Rectal smooth muscle tissue (tissue), 1 donor: ENCODE results near the gene ALDH1B1.

ENCODE experiments used
- H3K27ac ChIP-seq: one replicate; pipeline ENCODE4 v1.7.0; 2013; ENCODE audit warnings: low read depth, low read length, inconsistent platforms
- H3K27me3 ChIP-seq: one replicate; pipeline ENCODE4 v1.7.0; 2013; ENCODE audit warnings: low read length; ENCODE audit not compliant: control insufficient read depth, insufficient read depth
- H3K36me3 ChIP-seq: one replicate; pipeline ENCODE4 v1.7.0; 2013; ENCODE audit warnings: low read length; ENCODE audit not compliant: control insufficient read depth, insufficient read depth
- H3K4me1 ChIP-seq: one replicate; pipeline ENCODE4 v1.7.0; 2013; ENCODE audit warnings: low read length; ENCODE audit not compliant: control insufficient read depth, insufficient read depth
- H3K4me3 ChIP-seq: one replicate; pipeline ENCODE4 v1.7.0; 2013; ENCODE audit warnings: low read length
- H3K9ac ChIP-seq: one replicate; pipeline ENCODE4 v1.7.0; 2013; ENCODE audit warnings: low read length

Gene ALDH1B1

DNA sequence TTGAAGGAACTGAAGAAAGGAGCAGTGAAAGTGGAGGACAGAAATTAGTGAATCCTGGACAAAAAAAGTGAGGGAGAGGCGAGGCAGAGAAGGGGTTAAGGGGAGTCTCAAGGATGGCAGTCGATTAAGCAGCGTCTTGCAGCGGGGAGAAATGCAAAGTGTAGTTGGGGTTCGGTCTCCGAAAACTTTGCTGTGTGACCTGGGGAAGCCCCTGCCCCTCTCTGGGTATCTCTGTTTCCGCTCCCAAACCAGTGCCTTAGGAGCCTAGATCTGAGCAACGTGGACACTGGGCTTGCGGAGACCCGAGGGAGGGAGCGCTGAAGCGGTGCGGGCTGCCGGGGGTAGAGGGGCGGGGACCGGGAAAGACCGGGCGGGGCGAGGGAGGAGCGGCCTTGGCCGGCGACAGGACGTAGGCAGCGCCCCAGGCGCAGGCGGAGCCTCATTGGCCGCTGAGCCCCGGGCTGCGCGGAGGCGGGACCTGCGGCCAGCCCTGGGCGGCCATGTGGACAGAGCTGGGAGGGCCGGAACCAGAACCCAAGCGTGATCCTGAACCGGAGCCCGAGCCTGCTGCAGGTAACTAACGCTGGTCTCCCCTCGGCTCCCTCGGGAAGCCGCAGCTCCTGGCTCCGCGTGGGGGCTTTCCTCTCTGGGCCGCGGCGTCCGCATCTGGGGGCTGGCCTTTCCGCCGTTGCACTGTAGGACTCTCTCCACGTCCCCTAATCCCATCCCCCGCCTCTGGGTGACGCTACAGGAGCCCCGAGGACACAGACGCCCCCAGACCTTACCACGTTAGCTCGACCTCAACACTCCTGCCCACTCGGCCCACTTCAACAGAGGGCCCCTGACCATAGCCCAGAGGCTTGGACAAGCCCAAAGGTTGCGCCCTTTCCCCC is at the start of gene ALDH1B1:
Gene ALDH1B1 (plus strand): TSS at position 468 of the 893 bp plus-strand sequence. CDS start 3,047 bp downstream, outside the sequence.
- Histone ChIP-seq H3K4me3 (peak within 1 kb of the TSS; percentile 77), H3K27ac (peak within 1 kb of the TSS; percentile 94), H3K9ac (peak within 1 kb of the TSS; percentile 87), H3K27me3 (no peaks in the 10 kb centered on the region), H3K36me3 (peaks cover 12% of the 10 kb centered on the region), H3K4me1 (peaks cover 32% of the 10 kb centered on the region)

DNA sequence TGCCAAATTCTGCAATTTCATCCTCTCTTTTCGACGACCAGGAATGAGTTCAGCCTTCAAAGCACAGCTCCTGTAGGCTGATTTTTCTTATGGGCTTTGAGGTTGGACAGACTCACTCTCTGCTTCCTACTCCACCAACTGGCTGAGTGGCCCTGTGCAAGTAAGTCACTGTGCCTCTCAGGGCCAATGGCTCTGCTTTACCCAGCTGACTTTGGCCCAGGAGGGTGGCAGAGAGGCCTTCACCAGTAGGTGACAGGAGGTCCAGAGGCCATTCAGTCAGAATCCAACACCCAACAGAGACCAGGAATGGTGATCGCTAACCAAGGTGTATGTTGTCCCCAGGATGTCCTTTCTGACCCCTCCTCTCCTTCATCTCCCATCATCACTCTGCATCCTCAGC is 49.5 kb upstream of the ALDH1B1 start:
- Histone ChIP-seq H3K27ac (no peak overlapping the region), H3K4me3 (no peak overlapping the region), H3K9ac (no peak overlapping the region), H3K27me3 (peaks cover 2% of the 10 kb centered on the region), H3K4me1 (no peaks in the 10 kb centered on the region), H3K36me3 (no peaks in the 10 kb centered on the region)

DNA sequence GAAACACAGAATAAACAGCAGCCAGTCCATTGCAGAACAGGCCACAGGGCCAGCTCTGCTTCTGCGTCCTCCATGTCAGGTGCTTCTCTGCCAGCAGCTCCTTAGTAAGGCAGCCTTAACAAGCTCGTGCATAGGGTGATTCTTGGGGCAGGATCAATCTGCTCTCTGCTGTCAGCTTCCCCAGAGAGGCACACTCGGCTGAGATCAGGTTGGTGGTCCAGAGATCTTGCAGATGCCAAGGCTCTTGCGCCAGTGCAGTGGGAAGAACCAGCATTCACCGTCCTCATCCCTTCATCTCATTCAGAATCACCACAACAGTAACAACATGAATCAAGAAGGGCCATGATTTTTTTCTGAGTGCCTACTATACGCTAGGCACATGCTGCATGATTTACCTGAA is 49.0 kb upstream of the ALDH1B1 start:
- Histone ChIP-seq H3K27me3 (peaks cover 2% of the 10 kb centered on the region), H3K4me3 (no peak overlapping the region), H3K27ac (no peak overlapping the region), H3K4me1 (no peaks in the 10 kb centered on the region), H3K36me3 (no peaks in the 10 kb centered on the region), H3K9ac (no peak overlapping the region)

DNA sequence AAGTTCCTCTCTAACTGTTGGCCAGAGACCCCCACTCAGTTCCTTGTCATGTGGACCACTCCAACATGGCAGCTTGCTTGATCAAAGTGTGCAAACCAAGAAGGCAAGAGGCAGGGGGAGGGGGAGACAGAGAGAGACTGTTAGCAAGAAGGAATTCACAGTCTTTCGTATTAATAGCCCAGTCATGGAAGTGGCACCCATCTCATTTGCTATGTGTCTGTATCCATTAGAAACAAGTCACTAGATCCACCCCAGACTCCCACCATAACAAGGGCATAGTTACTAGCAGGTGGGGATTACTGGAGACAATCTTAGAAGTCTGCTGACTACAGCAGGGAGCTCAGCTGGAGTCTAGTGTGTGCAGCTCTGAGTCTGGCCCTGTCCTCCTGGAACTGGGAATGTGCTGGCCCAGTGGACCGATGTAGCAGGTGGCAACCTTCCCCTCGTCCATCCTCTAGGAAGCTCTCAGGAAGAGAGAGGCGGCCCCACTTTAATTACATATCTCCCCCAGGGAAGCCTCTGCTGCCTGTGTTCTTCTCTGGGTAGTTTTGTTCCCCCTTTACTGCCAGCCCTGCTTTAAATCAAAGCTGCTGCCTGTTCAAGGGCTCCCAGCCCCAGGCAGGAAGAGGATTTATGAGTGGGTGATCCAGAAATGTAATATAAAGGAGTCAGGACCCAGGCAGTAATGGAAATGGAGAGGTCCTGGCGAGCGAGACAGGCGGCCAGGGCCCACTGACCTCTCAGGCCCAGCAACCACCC is 47.8 kb upstream of the ALDH1B1 start:
- Histone ChIP-seq H3K4me3 (no peak overlapping the region), H3K27me3 (peaks cover 2% of the 10 kb centered on the region), H3K9ac (no peak overlapping the region), H3K27ac (no peak overlapping the region), H3K36me3 (no peaks in the 10 kb centered on the region), H3K4me1 (no peaks in the 10 kb centered on the region)

DNA sequence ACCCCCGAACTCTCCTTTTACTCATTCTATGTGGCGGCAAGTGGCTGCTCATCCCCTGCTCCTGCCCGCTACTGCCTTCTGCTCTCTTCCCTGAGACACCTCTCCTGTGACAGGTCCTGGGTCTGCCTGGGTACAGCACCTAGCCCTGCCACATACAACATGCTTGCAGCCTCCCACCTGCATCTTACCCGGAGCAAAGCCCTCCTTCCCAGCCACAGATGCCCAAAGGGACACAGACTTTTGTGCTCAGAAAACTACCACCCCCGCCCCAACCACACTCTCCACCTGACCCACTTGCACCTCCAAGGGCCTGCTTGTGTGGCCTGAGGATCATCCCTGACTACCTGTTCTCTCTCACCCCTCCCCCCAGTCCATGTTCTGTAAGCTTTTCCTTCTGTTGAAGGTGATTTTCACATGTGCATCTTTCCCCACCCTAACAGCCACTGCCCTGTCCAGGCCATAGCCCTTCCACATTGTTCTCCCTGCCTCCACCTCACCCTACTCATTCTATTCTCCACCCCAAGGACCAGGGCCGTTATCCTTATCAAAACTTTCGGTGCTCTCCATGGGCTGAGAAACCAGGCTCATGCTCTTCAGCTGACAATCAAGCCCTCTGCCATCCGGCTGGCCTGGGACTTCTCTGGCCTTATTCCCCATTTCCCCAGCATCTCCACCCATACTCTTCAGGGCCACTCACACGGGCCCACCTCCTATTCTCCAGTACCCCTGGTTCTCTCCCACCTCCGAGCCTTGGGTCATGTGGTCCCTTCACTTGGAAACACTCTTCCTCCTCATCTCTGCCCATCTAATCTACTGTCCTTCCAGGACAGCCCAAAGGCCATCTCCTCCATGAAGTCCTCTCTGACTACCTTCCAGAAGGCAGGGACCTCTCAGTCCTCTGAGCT is 46.4 kb upstream of the ALDH1B1 start:
- Histone ChIP-seq H3K36me3 (no peaks in the 10 kb centered on the region), H3K4me3 (no peak overlapping the region), H3K27me3 (peaks cover 2% of the 10 kb centered on the region), H3K27ac (no peak overlapping the region), H3K4me1 (no peaks in the 10 kb centered on the region), H3K9ac (no peak overlapping the region)

DNA sequence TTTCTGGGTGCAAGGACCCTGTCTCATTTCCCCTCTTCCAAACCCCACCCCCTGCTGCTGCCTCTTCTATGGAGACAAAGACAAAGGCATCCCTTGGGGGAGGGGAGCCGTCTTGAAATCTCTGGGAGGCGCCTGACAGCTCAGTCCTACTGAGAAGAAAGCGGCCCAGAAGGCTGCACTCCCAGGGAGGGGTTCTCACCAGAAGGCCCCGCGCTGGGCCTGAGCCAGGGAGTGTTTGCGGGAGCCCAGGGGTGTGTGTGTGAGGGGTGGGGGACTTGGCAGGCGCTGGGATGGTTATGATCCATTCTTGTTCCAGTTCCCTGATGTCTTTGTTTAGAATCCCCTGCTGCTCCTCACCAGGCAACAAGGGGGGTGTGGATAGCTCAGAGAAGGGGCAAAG is 45.7 kb upstream of the ALDH1B1 start:
- Histone ChIP-seq H3K9ac (no peak overlapping the region), H3K27me3 (peaks cover 2% of the 10 kb centered on the region), H3K4me1 (no peaks in the 10 kb centered on the region), H3K4me3 (no peak overlapping the region), H3K36me3 (no peaks in the 10 kb centered on the region), H3K27ac (no peak overlapping the region)

DNA sequence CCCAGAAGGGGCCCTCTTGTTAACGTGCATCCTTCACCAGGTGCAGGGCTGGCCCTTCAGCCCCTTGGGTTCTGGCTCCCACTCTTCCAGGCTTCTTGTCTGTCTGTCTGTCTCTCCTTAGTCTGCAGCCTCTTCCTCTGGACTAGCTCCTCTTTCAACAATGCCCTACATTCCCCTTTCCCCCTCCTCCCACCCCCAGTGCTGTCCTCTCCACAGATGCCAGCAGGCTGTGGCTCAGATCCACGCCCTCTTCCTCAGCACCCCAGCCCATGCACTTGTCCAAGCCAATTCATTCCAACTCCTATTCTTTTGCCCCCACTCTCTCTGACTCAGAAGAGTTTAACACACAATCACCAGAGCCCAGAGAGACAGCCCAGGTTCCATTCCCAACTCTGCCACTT is 45.2 kb upstream of the ALDH1B1 start:
- no peaks in the 10 kb centered on the region for H3K4me1 ChIP-seq
- H3K9ac ChIP-seq = no peak overlapping the region
- peaks cover 2% of the 10 kb centered on the region for H3K27me3 ChIP-seq
- H3K27ac ChIP-seq = no peak overlapping the region
- no peaks in the 10 kb centered on the region for H3K36me3 ChIP-seq
- H3K4me3 ChIP-seq = no peak overlapping the region

DNA sequence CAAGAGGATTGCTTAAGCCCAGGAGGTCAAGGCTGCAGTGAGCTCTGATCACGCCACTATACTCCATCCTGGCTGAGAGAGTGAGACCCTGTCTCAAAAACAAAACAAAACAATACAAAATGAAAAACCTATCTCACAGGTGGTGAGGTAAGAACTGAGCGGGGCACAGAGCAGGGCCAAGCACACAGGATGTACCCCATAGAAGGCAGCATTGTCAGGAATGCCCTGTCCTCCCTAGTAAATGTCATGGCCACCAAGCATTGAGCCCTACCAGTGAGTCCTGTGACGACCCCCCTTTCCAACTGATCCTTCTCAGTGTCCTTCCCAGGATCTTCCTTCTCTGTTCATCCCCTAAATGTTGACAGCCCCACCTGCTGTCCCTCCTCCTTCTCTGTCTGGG is 44.6 kb upstream of the ALDH1B1 start:
- no peaks in the 10 kb centered on the region for H3K36me3 ChIP-seq
- no peak overlapping the region for H3K4me3 ChIP-seq
- H3K27ac ChIP-seq = no peak overlapping the region
- no peak overlapping the region for H3K9ac ChIP-seq
- peaks cover 2% of the 10 kb centered on the region for H3K27me3 ChIP-seq
- no peaks in the 10 kb centered on the region for H3K4me1 ChIP-seq

DNA sequence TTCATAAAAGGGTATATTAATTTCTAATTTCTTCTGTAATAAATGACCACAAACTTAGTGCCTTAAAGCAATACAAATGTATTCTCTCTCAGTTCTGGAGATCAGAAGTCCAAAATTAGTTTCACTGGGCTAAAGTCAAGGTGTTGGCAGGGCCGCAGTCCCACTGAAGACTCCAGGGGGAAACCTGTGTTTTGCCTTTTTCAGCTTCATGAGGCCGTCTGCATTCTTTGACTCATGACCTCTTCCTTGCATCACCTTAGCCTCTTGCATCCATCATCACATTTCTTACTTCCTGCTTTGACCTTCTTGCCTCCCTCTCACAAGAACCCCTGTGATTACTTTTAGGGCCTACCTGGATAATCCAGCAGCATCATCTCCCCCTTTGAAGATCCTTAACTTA is 42.0 kb upstream of the ALDH1B1 start:
- no peaks in the 10 kb centered on the region for H3K36me3 ChIP-seq
- no peak overlapping the region for H3K27ac ChIP-seq
- H3K27me3 ChIP-seq = peaks cover 2% of the 10 kb centered on the region
- no peak overlapping the region for H3K9ac ChIP-seq
- no peaks in the 10 kb centered on the region for H3K4me1 ChIP-seq
- H3K4me3 ChIP-seq = no peak overlapping the region

DNA sequence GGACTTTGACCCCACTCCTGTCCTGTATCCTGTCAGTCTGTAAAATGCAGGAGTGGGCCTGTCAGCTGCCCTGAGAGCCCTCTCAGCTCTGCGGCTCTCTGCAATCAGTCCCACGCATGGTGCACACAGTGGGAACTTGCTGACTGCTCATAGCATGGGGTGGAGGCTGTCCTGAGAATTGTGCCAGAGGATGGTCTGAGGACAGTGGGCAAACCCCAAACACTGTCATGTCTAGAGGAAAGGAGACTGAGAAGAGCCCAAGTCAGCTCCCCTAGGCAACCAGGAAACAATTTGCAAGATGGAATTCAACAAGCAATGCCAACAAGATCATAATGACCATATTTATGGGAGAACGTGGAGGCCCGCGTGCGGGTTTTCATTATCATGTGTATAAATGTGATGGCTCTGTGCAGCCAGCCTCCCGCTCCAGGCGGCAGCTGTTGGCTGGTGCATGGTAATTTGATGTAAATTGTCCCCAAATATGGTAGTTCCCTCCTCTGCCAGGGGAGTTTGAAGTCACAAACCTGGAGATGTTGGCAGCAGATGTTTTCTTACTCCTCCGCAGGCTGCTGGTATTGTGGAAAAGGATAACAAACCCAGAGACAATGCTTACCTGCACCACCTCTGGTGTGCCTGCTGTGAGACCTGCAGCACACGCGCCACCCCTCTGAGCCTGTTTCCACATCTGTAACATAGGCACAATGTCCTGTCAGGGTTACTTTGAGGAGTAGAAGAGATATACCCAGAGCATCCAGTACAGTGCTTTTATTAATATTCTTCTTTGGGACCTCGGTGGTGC is 39.8 kb upstream of the ALDH1B1 start:
- H3K4me1 ChIP-seq = no peaks in the 10 kb centered on the region
- no peaks in the 10 kb centered on the region for H3K36me3 ChIP-seq
- no peak overlapping the region for H3K9ac ChIP-seq
- H3K4me3 ChIP-seq = no peak overlapping the region
- H3K27ac ChIP-seq = no peak overlapping the region
- no peaks in the 10 kb centered on the region for H3K27me3 ChIP-seq

DNA sequence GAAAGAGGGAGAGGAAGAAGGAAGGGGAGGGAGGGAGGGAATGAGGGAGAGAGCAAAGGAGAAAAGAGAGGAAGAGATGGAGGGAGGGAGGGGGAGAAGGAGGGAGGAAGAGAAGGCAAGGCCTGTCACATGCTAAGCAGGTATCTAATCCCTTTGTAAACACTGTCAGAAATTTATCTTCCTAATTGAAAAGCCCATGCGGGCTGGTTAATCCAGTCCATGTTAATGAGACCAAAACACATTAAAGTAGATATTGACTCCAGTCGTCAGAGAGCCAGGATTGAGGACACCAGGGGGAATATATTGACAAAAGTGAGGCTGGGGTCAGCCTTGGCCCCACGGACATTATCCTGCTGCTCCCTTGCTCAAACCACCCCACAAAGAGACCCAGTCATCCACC is 37.4 kb upstream of the ALDH1B1 start:
- H3K27ac ChIP-seq = no peak overlapping the region
- no peak overlapping the region for H3K4me3 ChIP-seq
- H3K9ac ChIP-seq = no peak overlapping the region
- H3K4me1 ChIP-seq = no peaks in the 10 kb centered on the region
- H3K36me3 ChIP-seq = no peaks in the 10 kb centered on the region
- no peaks in the 10 kb centered on the region for H3K27me3 ChIP-seq
